Suppressor macrophage (primary cell): ENCODE results near the gene THRA.
A peak's percentile ranks its signal among the peaks of the same experiment; 100 is the strongest.

Experiments used
- DNase-seq, 4 experiments: peaks; one replicate each; pipeline ENCODE4 v3.0.0-alpha.2; 2020 to 2022

The THRA gene

DNA sequence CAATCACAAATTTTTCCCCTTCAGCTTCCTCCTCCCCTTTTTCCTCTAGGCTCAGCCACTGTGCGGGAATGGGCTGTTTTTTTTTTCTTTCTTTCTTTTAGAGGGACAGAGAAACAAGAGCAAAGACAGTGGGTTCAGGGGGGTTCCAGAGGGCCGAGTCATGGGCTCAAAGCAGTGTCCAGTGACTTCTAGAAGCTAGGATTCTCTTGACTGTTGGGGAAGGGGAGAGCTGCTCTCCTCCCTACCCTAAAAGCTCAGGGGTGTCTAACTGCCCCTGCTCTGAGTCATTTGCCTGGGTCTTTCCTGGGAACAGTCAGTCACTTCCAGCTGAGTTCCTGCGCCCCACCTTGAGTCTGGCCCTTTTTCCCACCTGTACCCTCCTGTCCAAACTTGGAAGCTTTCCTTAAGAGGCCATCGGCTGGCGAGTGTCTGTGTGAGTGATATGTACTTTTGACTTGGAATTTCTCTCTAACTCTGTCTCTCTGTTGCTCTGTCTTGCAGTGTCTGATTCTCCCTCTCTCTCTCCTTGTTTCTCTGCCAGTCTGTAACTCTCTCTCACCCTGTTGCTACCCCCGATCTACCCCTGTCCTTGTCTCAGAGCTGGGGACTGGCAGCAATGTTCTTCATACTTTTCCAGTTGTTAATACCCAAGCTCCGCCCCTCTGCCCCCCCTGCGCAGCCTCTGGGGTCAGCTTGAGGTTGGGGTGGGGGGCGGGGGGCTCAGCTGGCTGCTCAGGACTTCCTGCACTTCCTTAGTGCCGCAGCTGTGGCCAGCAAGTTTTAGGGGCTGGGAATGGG is 2.4 kb downstream of the THRA start:
- no peak for DNase-seq

DNA sequence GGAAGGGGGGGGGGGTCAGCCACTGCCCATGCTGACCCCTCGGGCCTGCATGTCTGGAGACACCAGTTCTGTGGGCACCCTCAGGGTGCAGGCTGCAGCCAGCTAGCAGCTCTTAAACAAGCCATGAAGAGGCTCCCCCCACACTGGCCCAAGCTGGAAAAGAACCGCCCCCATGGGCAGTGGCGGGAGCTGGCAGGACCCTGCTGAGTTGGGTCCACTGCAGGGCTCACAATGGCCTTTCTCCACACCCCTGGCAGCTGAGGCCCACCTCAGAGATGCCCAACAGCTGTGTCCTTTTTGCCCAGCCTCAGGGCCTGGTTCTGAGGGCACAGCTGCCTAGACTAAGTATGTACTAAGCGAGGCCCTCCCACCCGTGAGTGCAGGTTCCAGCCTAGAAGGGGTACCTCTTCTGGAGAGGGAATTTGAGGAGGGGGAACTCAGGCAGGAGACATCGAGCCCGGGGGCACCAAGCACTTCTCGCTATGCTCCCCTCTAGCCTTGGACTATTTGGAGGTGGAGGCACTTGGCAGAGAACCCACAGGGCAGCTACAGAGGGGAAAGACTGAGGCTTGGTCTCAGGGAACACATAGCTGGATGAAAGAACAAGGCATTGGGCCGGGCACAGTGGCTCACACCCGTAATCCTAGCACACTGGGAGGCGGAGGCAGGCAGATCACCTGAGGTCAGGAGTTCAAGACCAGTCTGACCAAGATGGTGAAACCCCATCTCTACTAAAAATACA is 3.2 kb downstream of the THRA start:
- no peak for DNase-seq

DNA sequence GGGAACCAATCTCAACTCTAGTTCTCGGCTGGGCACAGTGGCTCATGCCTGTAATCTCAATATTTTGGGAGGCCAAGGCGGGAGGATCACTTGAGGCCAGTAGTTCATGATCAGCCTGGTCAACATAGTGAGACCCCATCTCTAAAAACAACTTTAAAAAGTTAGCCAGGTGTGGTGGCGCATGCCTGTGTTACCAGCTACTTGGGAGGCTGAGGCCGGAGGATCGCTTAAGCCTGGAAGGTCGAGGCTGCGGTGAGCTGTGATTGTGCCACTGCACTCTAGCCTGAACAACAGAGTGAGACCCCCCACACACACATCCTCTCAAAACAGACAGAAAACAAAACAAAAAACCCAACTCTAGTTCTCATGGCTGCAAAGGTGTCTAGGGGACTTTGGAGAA is 4.9 kb downstream of the THRA start:
- DNase-seq: no peak

DNA sequence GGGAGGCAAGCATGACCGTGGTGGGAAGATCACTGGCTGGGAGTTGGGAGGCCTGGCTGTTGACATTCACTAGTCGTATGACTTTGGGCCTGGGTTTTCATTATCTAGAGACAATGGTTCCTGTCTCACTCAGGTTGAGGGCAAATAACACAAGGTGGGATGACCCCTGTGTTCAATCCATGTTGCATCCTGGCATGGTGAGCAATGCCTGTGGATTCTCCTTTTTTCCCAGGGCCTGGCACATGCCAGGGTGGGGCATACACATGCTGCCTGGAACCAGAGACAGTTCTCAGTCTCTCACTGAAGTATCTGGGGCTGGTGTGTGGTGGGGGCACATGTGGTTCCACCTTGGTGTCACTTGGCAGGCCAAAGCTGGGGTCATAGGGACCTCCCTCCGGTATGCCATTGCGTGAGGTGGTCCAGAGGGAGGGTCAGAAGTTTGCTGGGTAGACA is 5.4 kb downstream of the THRA start:
- DNase-seq: no peak

DNA sequence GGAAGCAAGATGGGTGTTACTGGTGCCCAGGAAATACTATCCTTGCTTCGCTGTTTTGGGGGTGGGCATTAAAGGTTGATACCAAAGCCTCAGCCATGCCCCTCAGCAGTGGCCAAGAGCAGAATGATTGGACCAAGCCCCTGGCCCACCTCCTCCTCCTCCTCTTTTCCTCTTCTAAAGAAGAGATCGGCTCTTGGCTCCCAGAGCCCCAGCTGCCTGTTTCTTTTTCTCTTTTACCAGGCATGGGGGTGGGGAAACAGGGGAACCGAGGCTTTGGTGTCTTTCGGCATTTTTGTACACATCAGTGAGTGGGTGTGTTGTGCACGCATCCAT is 5.8 kb downstream of the THRA start:
- DNase-seq: no peak

DNA sequence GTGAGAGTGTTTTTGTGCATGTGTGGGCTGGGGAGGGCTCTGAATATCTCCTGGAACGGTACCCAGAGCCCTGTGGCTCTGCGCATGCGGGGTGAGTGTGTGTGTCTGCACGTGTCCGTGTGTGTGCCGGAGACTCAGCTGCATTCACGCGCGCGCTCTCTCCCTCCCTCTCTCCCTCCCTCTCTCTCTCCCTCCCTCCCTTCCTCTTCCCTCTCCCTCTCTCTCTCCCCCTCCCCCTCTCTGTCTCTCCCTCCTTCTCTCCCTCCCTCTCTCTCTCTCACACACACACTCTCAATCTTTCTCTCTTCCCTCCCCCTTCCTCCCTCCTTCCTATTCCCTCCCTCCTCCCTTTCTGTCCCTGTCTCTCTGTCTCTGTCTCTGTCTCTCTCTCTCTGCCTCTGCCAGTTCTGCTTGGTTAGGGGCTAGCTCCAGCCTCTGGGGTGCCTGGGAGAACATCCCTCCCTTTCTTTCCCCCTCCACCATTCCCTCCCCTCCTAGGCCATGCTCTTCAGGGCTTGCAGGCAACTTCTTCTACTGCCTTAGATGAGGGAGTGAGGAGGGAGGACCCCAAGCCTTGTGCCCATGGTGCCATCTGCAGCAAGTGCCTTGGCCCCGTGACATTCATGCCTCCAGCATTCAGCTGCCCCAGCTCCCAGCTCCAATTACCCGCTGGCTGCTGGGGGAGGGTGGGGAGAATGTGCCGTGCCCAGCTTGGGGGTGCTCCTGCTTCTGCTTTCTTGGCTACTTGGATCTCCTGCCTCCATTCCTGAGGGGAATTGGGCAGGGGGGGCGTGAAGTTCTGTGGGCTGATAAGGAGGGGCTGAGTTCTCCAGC is 6.4 kb downstream of the THRA start:
- DNase-seq: peak; percentile 77 to 86 (median 85)

DNA sequence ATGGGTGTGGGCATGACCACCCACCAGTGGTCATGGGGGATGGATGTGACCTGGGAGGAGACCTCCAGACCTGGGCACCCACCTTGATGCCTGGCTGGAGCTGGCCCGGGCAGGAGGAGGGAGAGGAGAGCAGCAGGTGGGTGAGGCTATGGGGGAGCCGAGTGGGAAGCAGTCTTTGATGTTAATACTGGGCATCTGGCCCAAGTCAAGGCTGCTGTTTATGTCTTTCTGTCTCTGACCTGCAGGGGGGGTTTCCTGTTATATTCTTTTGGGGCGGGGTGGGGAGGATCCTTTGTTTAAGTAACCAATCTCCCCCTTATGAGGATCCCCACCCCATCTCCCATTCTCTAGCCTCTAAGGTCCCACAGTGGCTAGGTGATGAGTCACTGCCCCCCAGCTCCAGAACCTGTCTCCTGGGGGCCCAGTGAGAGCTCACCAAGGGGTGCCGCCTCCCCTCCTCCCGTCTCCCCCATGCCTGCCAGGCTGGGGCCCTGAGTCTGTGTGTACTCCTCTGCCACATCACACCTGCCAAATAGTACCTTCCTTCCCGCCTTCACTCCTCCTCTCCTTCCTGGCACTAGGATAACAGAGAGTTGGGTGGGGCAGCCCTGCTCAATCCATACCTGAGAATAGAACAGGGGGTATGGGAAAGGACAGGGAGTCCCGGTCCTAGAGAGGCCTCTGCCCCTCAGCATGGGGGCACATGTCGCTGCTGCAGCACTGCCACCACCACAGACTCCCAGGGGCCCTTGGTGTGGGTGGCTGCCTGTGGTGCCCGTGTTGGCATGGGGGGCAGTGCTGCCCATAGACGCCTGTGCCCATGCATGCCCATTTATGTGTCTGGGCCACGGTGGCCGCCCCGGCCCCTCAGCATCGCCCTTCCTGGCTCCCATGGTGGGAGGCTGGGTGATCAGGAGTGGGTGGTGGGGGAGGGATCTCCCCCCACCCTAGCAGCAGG is 7.3 kb downstream of the THRA start:
- DNase-seq: peak in 2 of 4 experiments; percentile 34 to 36

DNA sequence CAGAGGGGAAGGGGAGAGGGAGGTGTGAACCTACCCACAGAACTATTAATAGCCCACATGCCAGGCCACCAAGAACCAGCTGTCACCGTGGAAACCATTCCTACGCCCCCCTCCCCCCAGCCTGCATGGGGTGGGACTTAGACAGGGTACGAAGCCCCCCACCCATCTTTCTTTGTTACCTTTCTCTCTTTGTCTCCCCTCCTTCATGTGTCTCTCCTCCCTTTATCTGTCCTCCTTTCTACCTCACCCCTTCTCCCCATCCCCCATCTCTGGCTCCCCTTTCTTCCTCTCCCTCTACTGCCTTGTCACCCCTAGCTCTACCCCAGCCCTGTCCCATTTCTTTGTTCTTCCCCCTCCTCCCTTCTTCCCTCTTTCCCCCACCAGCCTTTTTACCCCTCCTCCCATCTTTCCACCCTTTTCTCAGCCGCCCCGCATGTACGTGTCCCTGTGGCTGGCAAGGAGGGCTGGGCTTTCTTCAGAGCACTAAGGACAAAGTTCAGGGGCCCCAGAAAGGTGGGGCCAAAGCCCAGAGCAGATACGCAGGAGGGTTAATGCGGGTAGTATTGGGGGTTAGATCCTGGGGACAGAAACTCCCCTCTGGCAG is 8.0 kb downstream of the THRA start:
- DNase-seq: no peak

DNA sequence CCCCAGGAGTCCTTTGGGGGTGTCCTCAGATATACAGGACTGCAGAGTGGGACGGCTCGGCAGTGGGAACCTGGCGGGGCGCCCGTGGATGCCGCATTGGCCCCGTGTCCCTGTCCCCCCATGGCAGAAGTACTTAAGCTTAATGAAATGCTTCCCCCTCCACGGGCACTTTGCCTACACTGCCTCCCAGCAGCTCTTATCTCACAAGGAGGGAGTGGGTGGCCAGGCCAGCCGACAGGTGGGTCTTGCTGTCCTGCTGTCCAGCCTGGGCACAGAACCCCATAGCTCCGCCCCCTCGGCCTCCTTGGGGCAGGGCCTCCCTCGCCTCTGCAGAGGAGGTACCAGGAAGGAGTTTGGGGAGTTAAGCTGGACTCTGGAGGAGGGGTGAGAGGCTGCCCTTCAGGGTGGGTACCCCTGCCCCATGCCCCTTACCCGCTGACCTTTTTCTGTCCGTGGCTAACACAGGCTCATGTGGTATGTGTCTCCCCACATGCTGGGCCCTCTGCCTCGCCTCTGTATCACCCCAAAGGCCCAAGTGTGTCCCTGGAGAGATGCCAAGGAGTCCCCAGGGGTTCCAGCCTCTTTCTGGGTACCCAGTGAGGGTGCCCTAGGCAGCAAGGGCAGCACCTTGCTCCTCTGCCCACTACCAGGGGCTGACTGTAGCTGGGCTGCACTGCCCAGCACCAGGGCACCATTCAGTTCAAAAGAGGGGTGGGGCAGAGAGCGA is 8.7 kb downstream of the THRA start:
- DNase-seq: peak in 2 of 4 experiments; percentile 19 to 40

DNA sequence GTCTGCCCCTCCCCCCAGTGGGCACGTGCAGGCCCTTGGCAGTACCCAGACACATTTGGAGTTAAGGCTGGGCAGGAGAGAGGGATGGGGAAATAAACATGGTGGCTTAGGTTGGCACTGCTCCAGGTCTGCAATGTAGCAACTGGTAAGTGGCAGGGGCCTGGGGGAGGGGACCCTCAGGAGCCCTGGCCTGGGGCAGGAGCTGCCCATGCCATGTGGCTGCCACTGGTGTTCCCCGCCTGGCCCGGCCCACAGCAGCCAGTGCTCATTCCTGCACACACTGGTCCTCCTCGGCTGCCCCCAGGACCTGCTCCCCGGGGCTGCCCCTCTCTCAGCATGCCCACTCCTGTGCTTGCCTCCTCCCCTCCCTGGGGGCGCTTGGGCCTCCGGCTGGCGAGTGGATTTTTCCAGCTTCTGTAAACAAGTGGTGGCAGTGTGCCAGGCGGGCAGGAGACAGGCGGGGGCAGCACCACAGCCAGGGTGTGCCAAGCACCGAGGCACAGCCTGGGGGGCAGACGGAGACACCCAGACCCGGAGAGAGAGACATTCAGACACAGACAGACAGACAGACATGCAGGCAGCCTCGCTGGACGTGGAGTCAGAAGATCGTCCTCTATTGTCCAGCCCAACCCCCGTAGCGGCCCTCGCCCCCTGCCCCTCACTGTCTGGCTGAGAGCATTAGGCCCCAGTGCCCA is 9.4 kb downstream of the THRA start:
- peak in 3 of 4 experiments; percentile 40 to 46 (median 40) for DNase-seq

DNA sequence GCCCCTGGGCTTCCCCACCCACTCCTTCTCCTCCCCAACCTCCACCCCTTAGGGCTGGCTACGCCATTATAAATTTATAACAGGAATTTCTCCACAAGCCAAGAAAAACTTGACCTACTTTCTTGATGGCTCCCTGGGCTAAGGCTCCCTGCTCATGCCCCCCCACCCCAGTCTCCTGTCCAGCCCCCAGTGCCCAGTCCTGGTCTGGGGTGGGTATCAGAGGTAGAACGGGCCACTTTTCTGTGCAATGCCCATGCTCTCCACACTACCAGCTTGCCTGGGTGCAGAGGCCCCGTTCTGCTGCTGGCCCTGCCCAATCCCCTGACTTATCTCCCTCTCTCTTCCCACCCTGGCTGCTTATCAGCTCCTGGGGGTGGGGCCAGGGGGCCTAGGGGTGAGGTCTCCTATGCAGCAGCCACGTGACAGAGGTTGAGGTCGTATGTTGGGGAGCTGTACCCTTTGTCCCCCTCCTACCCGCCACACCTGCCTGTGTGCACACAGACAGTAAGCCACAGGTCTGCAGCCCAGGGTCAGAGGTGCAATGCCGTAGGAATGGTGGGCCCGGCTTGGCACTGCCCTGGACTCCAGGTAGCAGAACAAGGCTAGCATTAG is 10.1 kb downstream of the THRA start:
- no peak for DNase-seq

DNA sequence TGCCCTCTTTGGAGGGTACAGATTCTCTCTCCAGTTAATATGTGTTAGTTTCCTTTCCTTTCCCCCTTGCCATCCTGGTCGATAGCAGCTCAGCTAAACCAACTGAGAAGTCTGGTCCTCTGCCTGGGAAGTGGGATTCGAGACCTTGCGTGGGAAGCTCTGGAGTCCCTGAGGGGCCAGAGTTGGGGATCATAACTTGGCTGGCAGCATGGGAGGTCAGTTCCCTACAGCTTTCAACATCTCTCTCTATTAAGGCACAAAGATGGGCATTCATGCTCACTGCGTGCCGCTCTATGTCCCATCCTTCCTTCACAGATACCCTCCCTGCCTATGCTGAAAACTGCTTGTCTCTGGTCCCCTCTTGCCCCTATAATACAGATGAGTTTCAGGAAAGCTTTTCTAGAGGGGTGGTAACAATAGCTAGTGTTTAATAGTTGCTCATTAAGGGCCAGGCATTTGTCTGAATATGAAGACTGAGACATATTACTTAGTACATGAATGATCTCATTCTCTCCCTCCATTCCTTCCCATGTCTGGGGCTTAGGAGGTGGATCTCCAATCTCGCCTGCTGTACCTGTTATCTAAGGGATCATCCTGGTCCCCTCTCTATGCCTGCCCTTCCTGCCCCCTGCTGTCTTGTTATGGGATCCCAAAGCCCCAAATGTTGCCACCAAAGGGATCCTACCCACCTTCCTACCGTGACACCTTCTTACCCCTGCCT is 10.8 kb downstream of the THRA start:
- no peak for DNase-seq

DNA sequence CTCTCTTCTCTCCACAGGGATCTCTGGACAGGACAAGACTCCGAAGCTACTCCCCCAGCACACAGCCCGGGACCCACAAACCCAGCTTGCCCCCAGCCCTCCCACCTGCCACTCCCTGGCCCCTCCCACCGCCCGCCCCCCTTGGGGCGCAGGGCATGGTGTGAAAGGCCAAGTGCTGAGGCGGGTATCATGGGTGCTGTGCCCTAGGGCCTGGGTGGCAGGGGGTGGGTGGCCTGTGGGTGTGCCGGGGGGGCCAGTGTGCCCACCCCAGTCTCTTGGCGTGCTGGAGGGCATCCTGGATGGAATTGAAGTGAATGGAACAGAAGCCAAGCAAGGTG is 11.4 kb downstream of the THRA start:
- DNase-seq: no peak

DNA sequence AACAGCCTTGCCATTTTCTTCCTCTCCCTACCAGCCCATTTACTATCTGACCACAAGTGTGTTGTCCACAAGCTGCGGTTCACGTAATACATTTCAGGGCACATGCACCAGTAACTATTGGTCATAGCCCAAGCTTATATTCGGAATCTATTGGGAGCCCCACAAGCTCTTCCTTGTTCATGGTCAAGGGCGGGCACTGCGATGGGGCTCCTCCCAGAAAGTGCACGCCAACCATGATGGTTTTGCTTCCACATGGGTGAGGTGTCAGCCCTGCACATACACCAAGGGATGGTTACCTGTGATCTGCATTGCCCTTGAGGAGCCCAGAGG is 12.1 kb downstream of the THRA start:
- no peak for DNase-seq

DNA sequence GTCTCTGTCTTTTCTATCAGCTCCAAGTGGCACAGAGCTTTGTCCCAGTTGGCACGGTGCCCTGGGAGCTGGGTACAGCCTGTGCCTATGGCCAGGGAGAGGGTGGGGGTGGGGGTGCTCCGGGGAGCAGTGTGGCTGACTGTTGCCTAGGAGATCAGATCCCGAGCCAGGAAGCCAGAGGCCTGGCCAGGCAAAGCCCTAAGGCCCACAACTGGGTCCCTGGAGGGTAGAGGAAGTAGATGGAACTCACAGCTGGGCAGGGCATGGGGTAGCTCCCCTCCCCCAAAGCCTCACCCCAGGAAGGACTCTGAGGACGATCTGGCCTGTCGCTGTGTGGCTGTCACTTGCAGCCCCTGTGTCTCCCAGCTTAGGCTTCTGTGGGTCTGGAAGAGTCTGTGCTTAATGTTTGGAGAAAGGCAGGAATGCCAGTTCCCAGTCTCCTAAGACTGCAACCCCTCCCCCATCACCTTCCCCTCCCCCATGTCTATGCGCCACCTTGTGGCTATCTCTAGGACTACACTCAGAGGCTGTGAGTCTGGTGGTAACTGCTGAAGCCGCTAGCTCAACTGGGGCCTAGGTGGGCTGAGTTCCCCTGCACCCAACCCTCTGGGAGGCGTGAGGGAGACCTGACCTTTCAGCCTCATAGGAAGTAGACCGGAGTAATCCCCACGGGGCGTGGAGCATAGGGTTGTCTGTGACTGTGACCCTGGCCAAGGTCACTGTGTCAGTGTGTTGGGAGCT is 12.6 kb downstream of the THRA start:
- DNase-seq: peak; percentile 86 to 88 (median 86)

DNA sequence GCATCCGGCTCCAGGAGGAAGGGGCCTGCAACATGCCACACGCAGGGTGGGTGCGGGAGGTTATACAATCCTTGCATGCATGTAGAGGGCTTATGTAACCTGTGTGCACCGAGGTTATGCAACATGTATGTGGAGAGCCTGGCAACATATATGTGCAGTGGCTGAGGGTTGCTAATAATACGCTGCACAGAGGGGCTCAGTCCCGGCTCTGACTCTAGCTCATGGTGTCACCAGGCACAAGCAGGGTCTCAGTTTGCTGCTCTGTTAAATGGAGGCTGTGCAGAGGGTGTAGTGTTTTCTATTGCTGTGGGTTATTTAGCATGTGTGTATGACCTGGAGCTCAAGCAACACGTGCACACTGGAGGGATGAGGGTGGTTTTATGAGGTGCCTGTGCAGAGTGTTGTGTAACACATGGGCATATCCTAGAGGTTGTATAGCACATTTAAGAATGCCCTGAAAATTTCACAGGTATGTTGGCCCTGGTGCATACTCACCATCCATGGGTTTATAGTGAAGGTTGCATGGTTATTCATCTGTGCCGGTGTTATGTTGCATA is 13.3 kb downstream of the THRA start:
- no peak for DNase-seq

DNA sequence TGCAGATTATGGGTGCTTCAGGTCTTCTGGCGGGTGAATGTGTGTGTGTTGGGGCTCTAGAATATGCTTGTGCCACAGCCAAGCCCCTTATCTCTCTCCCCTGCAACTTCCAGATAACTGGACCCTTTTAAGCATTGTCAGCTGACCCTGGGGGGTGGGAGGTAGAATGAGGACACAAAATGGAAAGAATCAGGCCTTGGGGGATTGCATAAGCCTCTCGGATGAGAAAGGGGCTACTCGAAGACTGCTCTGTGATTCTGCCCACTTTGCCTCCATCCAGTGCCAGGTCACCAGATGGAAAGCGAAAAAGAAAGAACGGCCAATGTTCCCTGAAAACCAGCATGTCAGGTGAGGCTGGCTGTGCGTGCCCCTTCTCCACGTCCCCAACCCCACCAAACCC is 13.8 kb downstream of the THRA start:
- DNase-seq: no peak

DNA sequence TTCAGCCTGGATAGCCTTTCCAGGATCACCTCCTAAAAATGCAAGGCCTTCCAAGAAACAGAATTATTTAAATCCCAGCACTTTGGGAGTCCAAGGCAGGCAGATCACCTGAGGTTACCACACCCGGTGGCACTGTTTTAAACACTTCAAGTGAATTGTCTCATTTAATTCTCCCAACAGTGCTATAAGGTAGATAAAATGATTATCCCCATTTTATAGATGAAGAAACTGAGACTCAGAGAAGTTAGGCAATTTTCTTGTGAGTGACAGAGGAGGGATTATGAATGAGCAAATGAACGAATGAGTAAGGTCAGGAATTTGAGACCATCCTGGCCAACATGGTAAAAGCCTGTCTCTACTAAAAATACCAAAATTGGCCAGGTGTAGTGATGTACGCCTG is 16.8 kb downstream of the THRA start:
- no peak for DNase-seq
